Lower leg skin (tissue), 3 donors: ENCODE measurements around the gene MYO18B.

ENCODE experiments used
- POLR2A ChIP-seq, 2 donors: fragments of 450-650 bp; IDR thresholded peaks; one replicate each; pipeline ENCODE4 v1.6.1; 2016 to 2017; ENCODE audit warnings: antibody characterized with exemption in 2 of 2, mild to moderate bottlenecking in 1 of 2, moderate library complexity in 1 of 2
- TF ChIP-seq, protein P1 (sequence below), 3 donors: fragments of 450-650 bp; IDR thresholded peaks; one replicate each; pipeline ENCODE4 v1.5.1; 2016; ENCODE audit warnings: antibody characterized with exemption in 3 of 3, mild to moderate bottlenecking in 3 of 3, moderate library complexity in 2 of 3

DNA sequence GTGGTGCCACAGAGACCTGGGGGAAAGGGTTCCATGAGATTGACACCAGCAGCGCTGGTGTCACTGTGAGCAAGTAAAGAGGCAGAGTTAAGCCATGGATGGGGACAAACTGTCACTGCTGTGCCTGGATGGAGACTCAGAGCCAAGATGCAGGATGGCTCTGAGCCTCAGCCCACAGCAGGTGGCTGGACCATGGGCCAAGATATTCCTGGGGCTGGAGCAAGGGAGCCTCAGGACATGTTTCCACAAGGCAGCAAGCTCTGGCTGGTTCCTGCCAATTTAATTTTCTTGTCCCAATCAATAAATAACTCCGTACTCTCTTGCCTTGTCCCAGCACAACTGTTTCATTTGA, 23.0 kb downstream of the MYO18B start:
- TF ChIP-seq, protein P1, sequence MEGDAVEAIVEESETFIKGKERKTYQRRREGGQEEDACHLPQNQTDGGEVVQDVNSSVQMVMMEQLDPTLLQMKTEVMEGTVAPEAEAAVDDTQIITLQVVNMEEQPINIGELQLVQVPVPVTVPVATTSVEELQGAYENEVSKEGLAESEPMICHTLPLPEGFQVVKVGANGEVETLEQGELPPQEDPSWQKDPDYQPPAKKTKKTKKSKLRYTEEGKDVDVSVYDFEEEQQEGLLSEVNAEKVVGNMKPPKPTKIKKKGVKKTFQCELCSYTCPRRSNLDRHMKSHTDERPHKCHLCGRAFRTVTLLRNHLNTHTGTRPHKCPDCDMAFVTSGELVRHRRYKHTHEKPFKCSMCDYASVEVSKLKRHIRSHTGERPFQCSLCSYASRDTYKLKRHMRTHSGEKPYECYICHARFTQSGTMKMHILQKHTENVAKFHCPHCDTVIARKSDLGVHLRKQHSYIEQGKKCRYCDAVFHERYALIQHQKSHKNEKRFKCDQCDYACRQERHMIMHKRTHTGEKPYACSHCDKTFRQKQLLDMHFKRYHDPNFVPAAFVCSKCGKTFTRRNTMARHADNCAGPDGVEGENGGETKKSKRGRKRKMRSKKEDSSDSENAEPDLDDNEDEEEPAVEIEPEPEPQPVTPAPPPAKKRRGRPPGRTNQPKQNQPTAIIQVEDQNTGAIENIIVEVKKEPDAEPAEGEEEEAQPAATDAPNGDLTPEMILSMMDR (IDR thresholded peaks at IDR 0.05) = no peak
- no peak for TF ChIP-seq POLR2A (IDR thresholded peaks at IDR 0.05)
